Tibial artery (tissue), 4 donors: ENCODE measurements around the gene SIN3B.
A peak's percentile ranks its signal among the peaks of the same experiment; 100 is the strongest.

ENCODE experiments used
- DNase-seq, 2 donors: peaks; one replicate each; pipeline ENCODE4 v3.0.0-alpha.2; 2019
- H3K27ac ChIP-seq, 2 donors: fragments of 200-600 bp; sonication (generic) in 1 of 2; 1 replicate in 1 of 2; 2 replicates in 1 of 2; pipeline ENCODE4 v1.5.1; 2018 to 2019; ENCODE audit warnings: mild to moderate bottlenecking in 1 of 2
- H3K27me3 ChIP-seq, 2 donors: fragments of 200-600 bp; sonication (generic) in 1 of 2; one replicate each; pipeline versions ENCODE4 v1.5.1 to v1.6.0; 2016 to 2019
- H3K36me3 ChIP-seq, 3 donors: fragments of 200-600 bp; sonication (generic) in 2 of 3; one replicate each; pipeline ENCODE4 v1.5.1; 2016 to 2019; ENCODE audit warnings: mild to moderate bottlenecking in 2 of 3
- H3K4me1 ChIP-seq, 4 donors: fragments of 200-600 bp; sonication (generic) in 2 of 4; 1 replicate in 3 of 4; 2 replicates in 1 of 4; pipeline ENCODE4 v1.5.1; 2016 to 2019
- H3K4me3 ChIP-seq, 2 donors: fragments of 200-600 bp; sonication (generic) in 1 of 2; 1 replicate in 1 of 2; 2 replicates in 1 of 2; pipeline ENCODE4 v1.5.1; 2018 to 2019; ENCODE audit warnings: mild to moderate bottlenecking in 2 of 2
- H3K9me3 ChIP-seq, 3 donors: fragments of 200-600 bp; sonication (generic) in 1 of 3; one replicate each; pipeline ENCODE4 v1.5.1; 2016 to 2019
- intact Hi-C: fragments of 100-400 bp; cut with DNase I; formaldehyde crosslinking; loops from one replicate; pipeline ENCODE4 v1.15.0; 2023; ENCODE audit warnings: low total_unique reads
- TF ChIP-seq, protein P1 (sequence below), 2 experiments: fragments of 200-600 bp in 1 of 2; fragments of 450-650 bp in 1 of 2; IDR thresholded peaks; one replicate each; pipeline ENCODE4 v1.5.1; 2017 to 2019; ENCODE audit warnings: antibody characterized with exemption in 2 of 2, mild to moderate bottlenecking in 1 of 2, moderate library complexity in 1 of 2

SIN3B gene, protein sequence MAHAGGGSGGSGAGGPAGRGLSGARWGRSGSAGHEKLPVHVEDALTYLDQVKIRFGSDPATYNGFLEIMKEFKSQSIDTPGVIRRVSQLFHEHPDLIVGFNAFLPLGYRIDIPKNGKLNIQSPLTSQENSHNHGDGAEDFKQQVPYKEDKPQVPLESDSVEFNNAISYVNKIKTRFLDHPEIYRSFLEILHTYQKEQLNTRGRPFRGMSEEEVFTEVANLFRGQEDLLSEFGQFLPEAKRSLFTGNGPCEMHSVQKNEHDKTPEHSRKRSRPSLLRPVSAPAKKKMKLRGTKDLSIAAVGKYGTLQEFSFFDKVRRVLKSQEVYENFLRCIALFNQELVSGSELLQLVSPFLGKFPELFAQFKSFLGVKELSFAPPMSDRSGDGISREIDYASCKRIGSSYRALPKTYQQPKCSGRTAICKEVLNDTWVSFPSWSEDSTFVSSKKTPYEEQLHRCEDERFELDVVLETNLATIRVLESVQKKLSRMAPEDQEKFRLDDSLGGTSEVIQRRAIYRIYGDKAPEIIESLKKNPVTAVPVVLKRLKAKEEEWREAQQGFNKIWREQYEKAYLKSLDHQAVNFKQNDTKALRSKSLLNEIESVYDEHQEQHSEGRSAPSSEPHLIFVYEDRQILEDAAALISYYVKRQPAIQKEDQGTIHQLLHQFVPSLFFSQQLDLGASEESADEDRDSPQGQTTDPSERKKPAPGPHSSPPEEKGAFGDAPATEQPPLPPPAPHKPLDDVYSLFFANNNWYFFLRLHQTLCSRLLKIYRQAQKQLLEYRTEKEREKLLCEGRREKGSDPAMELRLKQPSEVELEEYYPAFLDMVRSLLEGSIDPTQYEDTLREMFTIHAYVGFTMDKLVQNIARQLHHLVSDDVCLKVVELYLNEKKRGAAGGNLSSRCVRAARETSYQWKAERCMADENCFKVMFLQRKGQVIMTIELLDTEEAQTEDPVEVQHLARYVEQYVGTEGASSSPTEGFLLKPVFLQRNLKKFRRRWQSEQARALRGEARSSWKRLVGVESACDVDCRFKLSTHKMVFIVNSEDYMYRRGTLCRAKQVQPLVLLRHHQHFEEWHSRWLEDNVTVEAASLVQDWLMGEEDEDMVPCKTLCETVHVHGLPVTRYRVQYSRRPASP

DNA sequence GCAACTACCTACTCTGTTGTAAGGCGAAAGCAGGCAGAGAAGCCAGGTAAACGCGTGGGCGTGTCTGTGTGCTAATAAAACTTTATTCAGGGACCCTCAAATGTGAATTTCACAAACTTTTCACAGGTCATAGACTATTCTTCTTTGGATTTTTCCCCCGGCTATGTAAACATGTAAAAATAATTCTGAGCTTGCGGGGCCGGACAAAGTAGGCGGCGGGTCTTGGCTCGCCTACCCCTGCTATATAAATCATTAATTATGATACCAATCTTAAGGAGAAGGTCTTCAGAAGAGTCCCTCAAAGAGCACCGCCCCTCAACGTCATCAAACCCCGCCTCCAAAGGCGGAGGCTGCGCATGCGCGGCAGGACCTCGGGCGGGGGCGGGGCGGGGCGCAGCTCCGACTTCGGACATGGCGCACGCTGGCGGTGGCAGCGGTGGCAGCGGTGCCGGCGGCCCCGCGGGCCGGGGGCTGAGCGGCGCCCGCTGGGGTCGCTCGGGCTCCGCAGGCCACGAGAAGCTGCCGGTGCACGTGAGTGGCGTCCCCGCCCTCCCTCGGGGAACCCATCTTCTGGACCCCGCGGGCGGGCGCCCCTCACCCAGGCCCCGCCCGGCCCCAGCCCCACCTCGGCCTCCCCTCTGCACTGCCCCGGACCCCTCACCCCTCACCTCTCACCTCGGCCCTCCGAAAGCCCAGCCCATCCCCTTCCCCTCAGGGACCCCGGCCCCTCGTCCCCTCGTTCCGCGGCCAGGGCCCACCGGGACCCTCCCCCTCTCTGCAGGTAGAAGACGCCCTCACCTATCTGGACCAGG is at the start of gene SIN3B:
SIN3B (plus strand) TSS at position 389 of the 812 bp plus-strand sequence; CDS start at position 412, 23 bp downstream.
- Histone ChIP-seq H3K9me3 (no peaks in the 10 kb centered on the region), H3K27me3 (no peaks in the 10 kb centered on the region), H3K36me3 (peaks cover 18 to 35% (median 29%) of the 10 kb centered on the region in 3 donors), H3K27ac (peak within 1 kb of the TSS; percentile 78 to 79), H3K4me3 (peak within 1 kb of the TSS; percentile 80 to 83), H3K4me1 (peaks cover 0 to 28% (median 22%) of the 10 kb centered on the region in 4 donors)
- intact Hi-C loops, result no loop called here
- DNase-seq, result peak; percentile 68 to 93
- TF ChIP-seq, protein P1, sequence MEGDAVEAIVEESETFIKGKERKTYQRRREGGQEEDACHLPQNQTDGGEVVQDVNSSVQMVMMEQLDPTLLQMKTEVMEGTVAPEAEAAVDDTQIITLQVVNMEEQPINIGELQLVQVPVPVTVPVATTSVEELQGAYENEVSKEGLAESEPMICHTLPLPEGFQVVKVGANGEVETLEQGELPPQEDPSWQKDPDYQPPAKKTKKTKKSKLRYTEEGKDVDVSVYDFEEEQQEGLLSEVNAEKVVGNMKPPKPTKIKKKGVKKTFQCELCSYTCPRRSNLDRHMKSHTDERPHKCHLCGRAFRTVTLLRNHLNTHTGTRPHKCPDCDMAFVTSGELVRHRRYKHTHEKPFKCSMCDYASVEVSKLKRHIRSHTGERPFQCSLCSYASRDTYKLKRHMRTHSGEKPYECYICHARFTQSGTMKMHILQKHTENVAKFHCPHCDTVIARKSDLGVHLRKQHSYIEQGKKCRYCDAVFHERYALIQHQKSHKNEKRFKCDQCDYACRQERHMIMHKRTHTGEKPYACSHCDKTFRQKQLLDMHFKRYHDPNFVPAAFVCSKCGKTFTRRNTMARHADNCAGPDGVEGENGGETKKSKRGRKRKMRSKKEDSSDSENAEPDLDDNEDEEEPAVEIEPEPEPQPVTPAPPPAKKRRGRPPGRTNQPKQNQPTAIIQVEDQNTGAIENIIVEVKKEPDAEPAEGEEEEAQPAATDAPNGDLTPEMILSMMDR (IDR thresholded peaks at IDR 0.05), result no peak

DNA sequence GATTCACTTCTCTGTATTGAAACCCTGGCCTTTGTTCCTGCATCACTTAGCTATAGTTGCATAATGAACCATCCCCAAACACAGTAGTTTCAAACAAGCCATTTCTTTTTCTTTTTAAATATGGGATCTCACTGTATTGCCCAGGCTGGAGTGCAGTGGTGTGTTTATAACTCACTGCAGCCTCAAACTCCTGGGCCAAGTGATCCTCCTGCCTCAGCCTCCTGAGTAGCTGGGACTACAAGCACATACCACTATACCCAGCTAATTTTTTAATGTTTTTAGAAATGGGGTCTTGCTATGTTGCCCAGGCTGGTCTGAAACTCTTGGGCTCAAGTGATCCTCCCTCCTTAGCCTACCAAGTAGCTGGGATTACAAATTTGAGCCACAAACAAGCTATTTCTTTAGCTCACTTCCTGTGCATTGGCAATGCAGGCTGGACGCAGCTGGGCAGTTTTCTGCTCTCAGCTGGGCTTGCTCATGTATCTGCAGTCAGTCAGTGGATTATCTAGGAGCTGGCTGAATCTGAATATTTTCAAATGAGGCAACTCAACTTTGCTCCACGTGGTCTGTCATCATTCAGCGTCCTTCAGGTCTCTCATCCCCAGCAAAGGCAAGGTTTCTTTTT is 49.5 kb upstream of the SIN3B start:
- intact Hi-C loops, result no loop called here
- DNase-seq, result no peak
- H3K9me3 ChIP-seq, result no peaks in the 10 kb centered on the region
- TF ChIP-seq, protein P1 (IDR thresholded peaks at IDR 0.05), result no peak
- H3K36me3 ChIP-seq, result no peaks in the 10 kb centered on the region
- H3K27ac ChIP-seq, result no peak overlapping the region
- no peaks in the 10 kb centered on the region for H3K4me1 ChIP-seq
- peaks cover 0 to 17% of the 10 kb centered on the region in 2 donors for H3K27me3 ChIP-seq
- H3K4me3 ChIP-seq, result no peak overlapping the region

DNA sequence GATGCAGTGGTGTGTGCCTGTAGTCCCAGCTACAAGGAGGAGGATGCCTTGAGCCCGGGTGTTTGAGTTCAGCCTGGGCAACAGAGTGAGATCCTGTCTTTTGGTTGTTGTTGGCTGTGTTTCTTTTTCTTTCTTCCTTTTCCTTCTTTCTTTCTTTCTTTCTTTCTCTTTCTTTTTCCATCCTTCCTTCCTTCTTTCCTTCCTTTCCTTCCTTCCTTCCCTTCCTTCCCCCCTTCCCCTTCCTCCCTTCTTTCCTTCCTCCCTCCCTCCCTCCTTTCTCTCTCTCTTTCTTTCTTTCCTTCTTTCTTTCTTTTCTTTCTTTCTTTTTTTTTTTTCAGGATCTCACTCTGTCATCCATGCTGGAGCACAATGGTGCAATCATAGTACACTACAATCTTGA is 46.5 kb upstream of the SIN3B start:
- no peak for DNase-seq
- Histone ChIP-seq H3K27me3 (peaks cover 0 to 9% of the 10 kb centered on the region in 2 donors), H3K9me3 (no peaks in the 10 kb centered on the region), H3K27ac (no peak overlapping the region), H3K36me3 (no peaks in the 10 kb centered on the region), H3K4me1 (no peaks in the 10 kb centered on the region), H3K4me3 (no peak overlapping the region)
- TF ChIP-seq, protein P1 (IDR thresholded peaks at IDR 0.05), result no peak
- intact Hi-C loops, result no loop called here

DNA sequence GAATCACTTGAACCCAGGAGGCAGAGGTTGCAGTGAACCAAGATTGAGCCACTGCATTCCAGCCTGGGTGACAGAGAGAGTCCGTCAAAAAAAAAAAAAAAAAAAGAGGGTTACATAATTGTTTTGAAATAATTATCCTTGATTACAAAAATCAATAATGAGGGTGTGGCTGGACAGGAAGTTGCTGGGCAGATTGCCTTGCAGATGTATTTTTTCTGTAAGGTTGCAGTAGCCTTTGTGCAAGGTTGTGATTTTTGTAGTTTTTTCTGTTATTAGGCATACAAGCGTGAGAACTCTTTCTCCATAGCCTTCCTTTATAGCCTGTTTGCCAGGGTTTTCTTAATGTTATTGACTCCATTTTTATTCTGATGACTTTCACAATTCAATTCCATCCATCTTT is 40.7 kb upstream of the SIN3B start:
- no peaks in the 10 kb centered on the region for H3K27me3 ChIP-seq
- intact Hi-C loops, result no loop called here
- TF ChIP-seq, protein P1 (IDR thresholded peaks at IDR 0.05), result no peak
- H3K27ac ChIP-seq, result no peak overlapping the region
- peaks cover 0 to 22% (median 17%) of the 10 kb centered on the region in 3 donors for H3K9me3 ChIP-seq
- H3K4me1 ChIP-seq, result no peaks in the 10 kb centered on the region
- DNase-seq, result no peak
- no peak overlapping the region for H3K4me3 ChIP-seq
- H3K36me3 ChIP-seq, result peaks cover 0 to 12% (median 4%) of the 10 kb centered on the region in 3 donors
